GM15510 (cell line): ENCODE results near the gene RPS27.

Source experiments
- POLR2A ChIP-seq: IDR thresholded peaks from 3 replicates; pipeline ENCODE4 v1.6.1; 2011; ENCODE audit warnings: borderline replicate concordance; ENCODE audit not compliant: insufficient read length; ENCODE audit errors: extremely low read depth

RPS27 gene

DNA sequence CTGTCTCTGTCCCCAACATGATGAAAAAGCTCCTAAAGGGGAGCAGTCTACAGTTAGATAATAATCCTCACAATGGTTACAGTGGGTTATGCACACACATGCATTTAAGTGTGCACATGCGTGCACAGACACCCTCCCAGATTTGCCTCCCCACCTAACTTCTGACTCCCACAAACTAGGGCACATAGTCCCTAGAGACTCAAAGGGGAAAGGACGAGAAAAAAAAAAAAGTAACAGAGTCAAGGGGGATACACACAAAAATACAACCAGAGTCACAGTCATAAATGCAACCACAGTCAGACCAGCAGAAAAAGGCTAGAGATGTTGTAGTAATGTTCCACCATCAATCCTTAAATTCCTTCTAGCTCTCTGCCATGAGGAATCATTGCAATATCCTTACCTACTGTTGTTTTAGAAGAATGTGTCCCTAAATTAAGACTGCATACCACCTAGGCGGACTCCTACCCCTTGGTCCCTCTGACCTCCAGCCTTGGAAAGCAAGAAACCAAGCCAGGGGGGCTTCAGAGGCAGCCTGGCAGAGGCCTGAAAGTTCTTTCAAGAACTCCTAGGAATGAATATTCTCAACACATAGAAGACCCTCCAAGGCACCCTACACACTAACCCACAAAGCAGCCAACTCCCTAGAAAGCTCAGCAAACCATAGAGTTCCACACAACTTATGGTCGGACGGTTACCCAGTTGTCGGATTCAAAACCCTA, 33.4 kb upstream of the RPS27 start:
- no peak for TF ChIP-seq POLR2A

DNA sequence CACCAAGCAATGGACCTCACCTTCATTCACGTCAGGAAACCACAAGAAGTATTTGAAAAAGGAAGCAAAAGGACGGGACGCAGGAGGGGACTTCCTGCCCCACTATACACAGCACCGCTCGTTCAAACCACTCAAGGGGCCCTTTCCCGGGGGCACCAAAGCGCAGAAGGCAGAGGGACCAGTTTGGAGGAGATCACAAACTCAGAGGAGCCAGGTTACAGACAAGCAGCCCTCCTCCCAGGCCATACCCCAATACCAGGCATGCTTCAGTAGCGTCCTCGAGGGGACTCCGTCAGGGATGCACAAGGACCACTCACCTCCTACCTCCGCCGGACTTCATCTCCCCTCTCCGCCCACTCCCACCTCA, 32.8 kb upstream of the RPS27 start:
- no peak for TF ChIP-seq POLR2A

DNA sequence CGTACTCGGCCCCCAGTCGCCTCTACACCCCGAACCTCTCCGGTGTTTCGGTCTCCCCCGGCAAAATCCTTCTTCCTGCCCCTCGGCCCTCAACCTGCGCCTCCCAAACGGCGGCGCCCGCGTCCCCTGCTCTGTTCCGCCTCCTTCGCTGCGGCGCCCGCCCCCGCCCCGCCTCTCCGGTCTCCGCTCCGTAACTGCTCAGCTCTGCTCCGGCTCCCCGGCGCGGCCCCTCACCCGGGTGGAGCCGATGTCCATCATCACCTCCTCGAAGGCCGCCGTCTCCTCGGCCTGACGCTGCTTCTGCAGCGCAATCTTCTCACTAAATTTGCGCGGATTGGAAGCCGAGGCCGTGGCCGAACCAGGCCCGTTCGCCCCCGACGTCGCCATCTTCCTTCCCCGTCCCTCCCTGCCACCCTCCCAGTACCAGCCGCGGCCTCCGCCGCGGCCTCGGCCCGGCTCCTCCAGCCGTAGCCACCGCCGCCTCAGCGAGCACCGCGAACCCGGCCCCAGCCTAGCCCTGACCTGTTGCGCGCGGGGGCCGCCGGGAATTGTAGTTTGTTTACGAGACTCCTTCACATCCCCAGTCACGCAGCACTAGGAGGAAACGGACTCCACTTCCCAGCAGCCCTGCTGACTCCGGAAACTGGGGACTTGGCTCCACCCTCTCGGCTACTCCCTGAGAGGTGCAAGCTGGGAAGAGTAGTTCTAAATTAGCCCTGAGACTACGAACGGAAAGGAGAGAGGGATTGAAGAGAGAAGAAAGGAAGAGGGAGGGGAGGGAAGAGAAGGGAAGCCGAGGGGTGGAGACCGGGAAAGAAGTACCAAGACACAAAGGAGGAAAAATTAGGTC, 32.2 kb upstream of the RPS27 start, which contains the start of gene CRTC2:
CRTC2 (minus strand) TSS at position 502 of the 850 bp plus-strand sequence; CDS start at position 387, 115 bp downstream.
- peak; percentile 72 for TF ChIP-seq POLR2A

DNA sequence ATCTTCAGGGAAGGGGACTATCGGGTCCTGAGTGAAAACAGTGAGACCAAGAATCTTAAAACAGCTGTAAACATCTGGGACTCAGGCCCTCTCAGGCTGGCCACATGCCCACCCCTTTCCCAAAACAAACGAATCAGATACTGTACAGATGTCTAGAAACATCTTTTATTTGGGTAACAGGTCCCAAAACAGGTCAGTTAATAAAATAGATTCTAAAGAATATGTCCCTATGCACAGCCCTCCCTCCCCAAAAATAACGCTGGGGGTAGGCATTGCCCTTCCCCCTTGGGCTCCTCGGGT, 31.7 kb upstream of the RPS27 start:
- TF ChIP-seq POLR2A: no peak

DNA sequence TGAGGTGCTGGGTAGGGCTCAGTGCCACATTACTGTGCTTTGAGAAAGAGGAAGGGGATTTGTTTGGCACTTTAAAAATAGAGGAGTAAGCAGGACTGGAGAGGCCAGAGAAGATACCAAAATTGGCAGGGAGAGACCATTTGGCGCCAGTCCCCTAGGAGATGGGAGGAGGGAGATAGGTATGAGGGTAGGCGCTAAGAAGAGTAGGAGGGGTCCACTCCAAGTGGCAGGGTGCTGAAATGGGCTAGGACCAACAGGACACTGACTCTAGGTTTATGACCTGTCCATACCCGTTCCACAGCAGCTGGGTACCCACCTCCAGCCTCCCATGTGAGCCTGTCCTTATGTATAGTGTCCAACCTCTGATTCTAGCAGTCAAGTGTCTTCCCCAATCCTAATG, 31.1 kb upstream of the RPS27 start:
- no peak for TF ChIP-seq POLR2A

DNA sequence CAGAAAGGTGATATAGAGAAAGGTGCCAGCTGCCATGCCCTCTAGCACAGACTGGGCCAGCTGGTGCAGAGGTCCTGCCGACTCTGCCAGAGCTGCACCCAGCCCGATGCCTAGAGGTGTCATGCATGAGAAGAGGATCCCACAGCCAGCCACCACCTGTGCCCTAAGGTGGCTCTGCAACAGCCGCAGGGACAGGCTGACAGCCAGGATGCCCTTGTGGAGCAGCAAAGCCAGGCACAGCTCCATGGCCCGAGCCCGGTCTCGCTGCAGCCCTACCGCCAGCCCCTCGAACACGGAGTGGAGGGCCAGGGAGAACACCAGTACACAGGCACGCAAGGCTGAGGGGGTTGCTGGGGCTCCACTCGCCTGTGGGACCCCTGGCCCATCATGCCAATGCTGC, 30.4 kb upstream of the RPS27 start:
- no peak for TF ChIP-seq POLR2A

DNA sequence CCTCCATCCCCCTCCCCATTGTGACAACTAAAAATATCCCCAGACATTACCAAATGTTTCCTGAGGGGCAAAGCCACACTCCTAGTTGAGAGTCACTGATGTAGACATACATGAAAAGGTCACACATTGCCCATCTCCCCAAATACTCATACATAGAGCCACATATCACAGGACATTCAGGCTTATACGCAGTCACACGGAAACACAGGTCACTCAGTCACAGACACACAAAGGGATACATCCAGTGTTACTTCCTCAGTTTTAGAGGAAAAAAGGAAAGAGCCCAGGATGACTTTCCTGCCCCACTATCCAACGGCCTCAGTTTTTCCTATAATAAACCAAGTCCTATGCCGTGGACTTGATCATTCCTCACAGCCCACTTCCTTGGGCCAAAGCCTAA, 29.1 kb upstream of the RPS27 start:
- no peak for TF ChIP-seq POLR2A

- TF ChIP-seq POLR2A: peak; percentile 15
These were observed 28.2 kb upstream of the RPS27 start for GRCh38 chr1:153962088-153963029.

DNA sequence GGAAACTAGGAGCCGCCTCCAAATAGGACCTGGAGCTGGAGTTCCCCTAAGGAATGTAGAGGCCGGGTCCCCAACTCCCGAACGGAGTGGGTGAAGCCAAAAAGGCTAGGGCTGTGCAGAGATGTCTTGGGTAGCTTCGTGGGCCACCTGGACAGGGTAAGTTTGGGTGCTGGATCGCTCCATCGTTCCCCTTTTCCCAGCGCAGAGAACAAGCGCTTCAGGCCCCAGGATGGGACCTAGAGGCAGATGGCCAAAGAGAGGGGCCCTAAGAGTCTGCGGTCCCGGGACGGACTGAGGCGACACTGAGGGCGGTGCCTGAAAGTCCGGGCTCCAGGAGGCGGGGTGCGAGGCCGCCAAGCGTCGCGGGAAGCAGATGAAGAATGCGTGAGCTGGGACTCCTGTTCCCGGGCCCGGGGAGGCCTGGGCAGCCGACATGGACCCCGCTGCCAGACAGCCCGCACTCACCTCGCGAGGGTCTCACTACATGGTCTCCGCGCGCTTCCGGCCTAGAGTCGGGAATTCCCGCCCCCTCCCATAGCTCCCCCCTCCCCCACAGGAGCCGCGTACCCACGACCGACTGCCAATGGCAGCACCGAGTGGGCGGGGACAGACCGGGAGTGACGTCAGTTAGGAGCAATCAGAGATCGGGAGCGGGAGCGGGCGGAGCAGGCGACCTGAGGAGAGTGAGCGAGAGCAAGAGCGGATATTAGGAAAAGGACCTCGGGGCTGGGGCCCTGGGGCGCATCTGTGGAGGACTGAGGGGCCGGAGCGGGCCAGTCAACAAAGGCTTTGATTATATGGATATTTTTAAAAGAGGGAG, 27.3 kb upstream of the RPS27 start, which contains the start of gene SLC39A1:
SLC39A1 (minus strand) TSS at position 508 of the 820 bp plus-strand sequence. CDS start 822 bp downstream, outside the sequence.
- TF ChIP-seq POLR2A: peak; percentile 67

DNA sequence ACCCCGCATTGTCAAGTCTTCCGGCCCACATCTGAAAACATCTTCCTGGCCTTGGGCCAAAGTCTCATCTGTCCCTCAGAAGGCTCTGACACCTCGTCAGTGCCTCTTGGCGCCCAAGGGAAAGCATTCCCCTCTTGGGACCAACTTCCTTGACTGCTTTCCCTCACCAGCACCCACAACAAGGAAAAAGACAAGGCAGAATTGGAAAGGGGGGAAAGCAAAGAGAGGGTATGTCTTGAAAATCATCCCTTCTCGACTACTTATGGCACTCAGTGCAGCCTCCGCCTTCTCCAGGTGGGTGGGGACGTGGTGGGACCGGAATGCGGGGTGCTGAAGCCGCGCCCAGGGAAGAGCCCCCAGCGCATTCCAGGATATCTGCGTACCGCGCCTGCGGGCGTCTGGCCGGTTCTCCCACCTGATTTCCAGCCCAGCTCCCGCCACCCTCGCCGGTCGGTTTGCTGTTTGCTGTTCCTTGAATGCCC, 26.7 kb upstream of the RPS27 start:
- no peak for TF ChIP-seq POLR2A

- peak; percentile 55 for TF ChIP-seq POLR2A
These were observed 23.2 kb upstream of the RPS27 start, which contains the start of gene CREB3L4 for GRCh38 chr1:153967107-153967999. TSS of gene CREB3L4 (plus strand) at chr1:153967902. CDS start at chr1:153968526, 624 bp downstream.

DNA sequence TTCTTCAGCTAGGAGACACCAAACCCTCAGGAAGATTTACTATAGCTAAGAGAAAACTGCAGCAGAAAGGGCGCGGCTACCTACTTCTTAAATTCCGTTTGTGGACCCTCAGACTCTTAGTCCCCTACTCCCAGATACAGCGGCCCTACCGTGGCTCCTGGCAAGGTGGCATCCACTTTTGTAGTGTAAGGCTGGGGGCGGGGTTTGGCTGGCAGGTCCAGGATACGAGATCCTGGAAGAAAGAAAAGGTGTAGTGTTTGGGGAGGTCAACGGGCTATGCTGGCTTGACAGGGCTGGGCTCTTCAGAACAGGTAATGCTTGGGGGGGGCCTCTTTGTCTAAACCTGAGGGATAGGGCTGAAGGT, 22.6 kb upstream of the RPS27 start:
- no peak for TF ChIP-seq POLR2A

GRCh38 chr1:153968408-153968807, 22.2 kb upstream of the RPS27 start:
- no peak for TF ChIP-seq POLR2A

GRCh38 chr1:153968972-153969371, 21.6 kb upstream of the RPS27 start:
- no peak for TF ChIP-seq POLR2A

DNA sequence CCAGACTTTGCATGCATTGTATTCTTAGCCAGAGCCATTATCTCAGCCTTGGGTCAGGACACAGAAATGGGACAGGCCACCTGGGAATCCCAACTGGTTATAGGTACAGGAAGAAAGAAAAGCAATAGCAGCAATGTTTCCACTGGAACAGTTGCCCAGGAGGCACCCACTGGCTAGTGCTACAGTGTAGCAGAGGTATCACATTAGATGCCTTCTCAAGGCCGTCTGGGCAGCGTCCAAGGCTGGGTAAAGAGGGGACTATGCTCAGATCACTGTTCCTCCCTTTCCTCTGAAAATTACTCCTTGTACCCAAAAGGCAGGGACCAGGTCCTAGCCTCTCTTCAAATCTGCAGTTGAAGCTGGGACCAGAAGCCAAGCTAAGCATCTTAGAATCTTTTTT, 20.2 kb upstream of the RPS27 start:
- no peak for TF ChIP-seq POLR2A
